GM19395 (cell line): ENCODE measurements around the gene ECM1.

ENCODE experiments used
- ATAC-seq: cut with Tn5 transposase; IDR thresholded peaks from one replicate; pipeline ENCODE4 v1.9.1; 2021; ENCODE audit warnings: mild to moderate bottlenecking, moderate library complexity; ENCODE audit not compliant: unreplicated experiment

The ECM1 gene

DNA sequence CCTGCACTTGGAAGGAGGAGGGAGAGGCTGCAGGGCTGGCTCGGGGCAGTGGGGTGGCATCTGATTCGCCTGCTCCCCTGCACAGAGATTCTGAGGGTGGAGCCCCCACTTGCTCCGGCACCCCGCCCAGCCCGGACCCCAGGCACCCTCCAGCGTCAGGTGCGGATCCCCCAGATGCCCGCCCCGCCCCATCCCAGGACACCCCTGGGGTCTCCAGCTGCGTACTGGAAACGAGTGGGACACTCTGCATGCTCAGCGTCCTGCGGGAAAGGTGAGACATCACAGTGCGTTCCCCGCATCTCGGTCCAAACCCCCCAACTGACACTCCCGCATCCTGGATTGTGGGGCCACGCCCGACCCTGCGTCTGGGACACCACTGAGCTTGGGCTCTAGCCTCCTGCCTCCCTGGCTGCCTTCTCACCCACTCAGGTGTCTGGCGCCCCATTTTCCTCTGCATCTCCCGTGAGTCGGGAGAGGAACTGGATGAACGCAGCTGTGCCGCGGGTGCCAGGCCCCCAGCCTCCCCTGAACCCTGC, 49.2 kb downstream of the ECM1 start:
- no peak for ATAC-seq

DNA sequence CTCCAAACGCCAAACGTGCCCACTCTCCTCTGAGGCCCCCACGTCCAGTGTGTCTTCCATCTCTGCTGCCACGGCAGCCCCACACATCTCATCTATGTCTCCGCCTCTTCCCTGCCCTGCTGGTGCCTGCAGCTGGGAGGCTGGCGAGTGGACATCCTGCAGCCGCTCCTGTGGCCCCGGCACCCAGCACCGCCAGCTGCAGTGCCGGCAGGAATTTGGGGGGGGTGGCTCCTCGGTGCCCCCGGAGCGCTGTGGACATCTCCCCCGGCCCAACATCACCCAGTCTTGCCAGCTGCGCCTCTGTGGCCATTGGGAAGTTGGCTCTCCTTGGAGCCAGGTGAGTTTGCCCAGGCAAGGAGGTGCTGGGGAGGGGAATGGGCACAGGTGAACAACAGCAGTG, 49.9 kb downstream of the ECM1 start:
- no peak for ATAC-seq

DNA sequence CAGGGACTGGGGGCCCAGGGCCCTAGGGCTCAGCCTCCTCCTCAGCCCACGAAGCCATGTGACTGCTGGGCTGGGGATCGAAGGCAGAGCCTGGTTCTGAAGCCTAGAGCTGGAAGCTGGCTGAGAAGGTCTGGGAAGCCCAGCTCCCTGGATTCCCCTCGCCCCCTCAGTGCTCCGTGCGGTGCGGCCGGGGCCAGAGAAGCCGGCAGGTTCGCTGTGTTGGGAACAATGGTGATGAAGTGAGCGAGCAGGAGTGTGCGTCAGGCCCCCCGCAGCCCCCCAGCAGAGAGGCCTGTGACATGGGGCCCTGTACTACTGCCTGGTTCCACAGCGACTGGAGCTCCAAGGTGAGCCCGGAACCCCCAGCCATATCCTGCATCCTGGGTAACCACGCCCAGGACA, 50.4 kb downstream of the ECM1 start:
- ATAC-seq: no peak

DNA sequence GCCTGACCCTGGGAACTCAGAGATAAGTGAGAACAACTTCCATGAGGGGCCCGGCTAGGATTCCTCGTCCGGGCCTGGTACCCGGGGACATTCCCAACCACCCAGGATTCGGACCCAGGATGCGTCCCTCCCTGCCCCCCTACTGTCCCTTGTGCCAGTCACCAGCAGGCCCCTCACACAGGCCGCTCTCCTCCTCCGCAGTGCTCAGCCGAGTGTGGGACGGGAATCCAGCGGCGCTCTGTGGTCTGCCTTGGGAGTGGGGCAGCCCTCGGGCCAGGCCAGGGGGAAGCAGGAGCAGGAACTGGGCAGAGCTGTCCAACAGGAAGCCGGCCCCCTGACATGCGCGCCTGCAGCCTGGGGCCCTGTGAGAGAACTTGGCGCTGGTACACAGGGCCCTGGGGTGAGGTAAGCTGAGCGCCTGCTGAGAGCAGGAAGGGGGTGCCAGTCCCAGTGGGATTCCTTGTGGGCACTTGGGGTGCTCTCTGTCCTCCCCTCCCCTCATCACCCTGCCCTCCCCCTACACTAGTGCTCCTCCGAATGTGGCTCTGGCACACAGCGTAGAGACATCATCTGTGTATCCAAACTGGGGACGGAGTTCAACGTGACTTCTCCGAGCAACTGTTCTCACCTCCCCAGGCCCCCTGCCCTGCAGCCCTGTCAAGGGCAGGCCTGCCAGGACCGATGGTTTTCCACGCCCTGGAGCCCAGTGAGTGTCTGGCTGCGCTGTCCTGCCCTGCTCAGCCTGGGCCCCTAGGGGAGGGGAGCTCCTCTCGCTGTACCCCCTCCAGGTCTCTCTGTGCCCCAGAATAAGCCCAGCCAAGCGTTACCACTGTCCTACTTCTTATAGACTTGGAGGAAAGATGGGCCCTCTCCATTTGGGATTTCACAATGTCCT, 51.1 kb downstream of the ECM1 start:
- ATAC-seq: no peak

DNA sequence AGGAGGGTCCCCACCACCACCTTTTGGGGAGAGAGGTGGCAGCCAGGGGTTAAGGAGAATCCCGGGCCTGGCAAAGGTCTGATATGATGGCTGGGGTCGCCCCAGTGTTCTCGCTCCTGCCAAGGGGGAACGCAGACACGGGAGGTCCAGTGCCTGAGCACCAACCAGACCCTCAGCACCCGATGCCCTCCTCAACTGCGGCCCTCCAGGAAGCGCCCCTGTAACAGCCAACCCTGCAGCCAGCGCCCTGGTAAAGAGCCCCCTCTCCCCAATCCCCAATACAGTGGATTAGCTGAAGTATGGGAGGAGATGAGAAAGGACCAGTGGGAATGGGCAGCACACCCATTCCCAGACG, 51.7 kb downstream of the ECM1 start:
- ATAC-seq: no peak

DNA sequence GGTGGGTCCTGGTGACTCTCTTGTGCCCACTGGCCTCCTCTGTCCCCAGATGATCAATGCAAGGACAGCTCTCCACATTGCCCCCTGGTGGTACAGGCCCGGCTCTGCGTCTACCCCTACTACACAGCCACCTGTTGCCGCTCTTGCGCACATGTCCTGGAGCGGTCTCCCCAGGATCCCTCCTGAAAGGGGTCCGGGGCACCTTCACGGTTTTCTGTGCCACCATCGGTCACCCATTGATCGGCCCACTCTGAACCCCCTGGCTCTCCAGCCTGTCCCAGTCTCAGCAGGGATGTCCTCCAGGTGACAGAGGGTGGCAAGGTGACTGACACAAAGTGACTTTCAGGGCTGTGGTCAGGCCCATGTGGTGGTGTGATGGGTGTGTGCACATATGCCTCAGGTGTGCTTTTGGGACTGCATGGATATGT, 52.1 kb downstream of the ECM1 start:
- ATAC-seq: no peak

DNA sequence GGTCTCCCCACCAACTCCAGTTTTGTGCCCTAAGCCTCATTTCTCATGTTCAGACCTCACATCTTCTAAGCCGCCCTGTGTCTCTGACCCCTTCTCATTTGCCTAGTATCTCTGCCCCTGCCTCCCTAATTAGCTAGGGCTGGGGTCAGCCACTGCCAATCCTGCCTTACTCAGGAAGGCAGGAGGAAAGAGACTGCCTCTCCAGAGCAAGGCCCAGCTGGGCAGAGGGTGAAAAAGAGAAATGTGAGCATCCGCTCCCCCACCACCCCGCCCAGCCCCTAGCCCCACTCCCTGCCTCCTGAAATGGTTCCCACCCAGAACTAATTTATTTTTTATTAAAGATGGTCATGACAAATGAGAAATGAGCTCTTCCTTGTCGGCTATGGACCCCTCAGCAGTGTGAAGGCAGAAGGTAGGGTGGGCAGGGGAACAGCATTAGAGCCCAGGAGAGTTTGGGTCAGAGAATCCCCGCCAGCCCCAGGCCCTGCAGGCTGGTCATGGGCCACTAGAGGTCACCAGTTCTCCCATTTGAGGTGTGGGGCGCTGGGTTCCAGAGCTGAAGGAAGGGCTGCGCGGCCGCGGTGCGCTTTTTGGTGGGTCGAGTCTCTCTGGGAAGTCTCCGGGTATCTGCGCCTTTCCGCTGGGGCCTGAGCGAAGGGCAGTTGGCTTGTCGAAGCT, 52.8 kb downstream of the ECM1 start:
- ATAC-seq: peak; percentile 43

DNA sequence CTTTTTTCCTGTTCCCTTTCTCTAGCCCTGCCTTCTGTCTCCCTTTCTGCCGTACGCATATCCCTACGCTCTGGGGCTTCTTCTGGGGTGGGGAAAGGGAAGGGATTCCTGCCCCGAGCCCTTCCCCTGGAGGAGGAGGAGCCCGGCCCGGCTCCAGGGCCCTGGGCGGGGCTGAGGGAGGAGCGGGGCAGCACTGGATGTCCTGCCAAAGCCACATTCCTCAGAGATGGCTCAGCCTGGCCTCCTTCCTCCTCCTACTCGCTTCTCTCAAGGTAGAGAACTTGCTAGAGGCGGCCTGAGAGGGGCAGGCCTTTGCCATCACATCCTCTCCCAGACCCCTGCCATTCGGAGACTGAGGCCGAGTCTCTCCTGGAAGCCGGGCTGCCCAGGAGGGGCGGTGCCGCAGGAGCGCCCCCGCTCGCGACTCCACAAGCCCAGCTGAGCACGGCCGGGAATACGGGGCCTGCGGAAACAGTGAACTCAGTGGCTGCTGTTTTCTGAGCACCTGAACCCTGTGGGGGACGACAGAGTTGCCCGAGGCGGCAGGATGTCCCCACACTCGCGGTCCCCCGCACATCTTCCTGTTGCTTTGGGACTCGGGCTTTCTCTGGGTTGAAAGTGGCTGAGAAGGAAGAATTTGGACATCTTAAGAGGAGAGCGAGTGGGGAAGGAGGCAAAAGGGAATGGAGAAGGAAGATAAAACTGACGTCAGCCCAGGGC, 53.5 kb downstream of the ECM1 start:
- ATAC-seq: peak; percentile 19

DNA sequence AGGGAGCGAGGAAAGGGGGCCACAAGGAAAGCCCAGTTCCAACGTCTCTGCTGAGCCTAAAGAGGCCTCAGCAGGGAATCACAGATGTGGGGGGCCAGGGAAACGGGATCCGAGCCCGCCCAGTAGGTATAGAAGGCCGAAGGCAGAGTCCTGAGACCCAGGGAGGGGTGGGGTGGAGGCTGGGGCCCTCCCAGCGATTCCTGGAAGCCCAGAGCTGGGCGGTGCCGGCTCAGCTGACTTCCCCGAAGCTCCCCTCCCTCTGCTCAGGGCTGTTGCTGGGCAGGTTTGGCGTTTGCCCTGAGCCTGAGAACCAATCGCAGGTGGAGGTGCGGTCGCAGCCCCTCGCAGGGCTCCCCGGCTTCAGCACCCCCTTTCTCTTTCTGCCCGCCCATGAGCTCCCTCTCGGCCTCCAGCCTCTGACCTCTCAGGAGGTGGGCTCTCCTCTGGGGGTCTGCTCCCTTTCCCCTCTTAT, 54.1 kb downstream of the ECM1 start:
- ATAC-seq: peak; percentile 44

DNA sequence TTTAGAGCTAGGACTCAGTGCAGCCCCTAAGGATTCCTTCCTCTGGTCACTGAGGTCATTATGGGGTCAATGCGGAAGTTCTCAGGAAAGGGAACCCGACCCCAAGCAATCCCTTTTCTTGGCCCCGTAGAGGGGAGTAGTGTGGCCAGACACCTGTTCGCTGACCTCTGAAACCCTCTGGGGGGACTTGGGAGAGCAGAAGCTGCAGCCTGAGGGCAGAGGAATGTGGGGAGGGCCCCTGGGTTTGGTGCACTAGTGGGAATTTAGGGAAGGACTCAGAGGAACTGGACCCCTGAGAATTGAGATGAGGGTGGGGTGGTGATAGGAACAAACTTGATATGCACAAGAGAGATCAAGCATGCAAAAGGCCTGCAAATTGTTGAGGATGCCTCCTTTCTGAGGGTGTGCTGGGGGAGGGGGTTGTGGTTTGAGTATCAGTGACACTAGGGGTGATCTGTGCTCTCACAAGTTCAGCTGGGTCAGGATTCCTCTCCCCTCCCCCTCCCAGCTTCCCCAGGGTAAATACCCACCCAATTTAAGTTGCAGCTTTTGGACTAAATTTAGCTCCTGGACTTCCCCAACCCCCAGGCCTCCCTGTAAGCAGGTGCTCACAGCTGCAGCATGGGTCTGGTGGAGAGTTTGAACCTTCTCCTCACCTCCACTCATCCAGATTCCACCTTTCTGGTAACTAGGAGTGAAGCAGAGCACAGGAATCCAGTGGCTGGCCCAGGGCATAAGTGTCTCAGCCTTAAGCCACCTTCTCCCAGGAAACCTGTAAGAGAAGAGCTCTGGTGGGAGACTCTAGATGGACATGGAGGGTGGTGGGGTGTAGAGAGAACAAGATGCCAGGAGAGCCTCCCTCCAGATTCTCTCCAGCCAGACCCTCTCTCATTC, 54.8 kb downstream of the ECM1 start:
- ATAC-seq: peak; percentile 43
